Activated naive CD4-positive, alpha-beta T cell (primary cell): ENCODE measurements around the gene STK32C.
"Not testable (repeated sequence)": the region's sequence is repeated elsewhere in the genome, so short reads cannot be mapped to it uniquely, and the experiment has no call there.

Source experiments
- DNase-seq, 4 experiments: peaks; one replicate each; lab custom pipeline; 2025; lab: John Stamatoyannopoulos, UW

STK32C gene

DNA sequence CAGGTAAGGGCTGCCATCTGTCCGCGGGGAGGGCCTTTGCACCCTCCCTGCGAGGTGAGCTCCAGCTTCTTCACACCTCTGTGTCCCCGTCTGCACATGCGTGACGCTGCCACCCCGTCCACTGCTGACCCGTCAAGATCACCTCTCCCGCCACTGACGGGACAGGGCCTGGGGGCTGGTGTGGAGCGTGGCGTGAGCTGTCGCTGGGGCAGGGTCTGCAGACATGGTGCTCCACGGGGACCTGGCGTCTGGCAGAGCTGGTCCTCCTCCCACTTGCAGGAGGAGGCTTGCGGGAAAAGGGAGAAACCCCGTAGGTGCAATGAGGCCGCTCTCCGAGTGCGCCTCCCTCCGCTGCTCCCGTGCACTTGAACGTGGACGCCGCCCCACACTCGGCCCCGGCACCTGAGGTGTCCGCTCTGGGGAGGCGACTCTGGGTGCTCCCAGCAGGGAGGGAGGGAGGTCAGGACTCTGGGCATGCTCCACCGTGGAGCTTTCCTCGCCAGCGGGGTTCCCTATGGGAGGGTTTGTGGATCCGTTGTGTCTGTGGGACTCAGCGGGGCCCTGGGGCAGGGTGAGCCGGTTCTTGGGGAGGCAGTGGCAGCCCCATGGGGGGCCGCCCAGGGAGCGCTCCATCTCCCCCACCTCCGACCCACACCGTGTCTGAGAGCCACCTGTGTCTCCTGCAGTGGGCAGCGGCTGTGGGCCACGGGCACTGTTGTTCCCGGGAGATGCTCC lies 138.6 kb downstream of the STK32C start:
- DNase-seq = no peak

- no peak for DNase-seq
Observed at GRCh38 chr10:132168571-132169030, 139.1 kb downstream of the STK32C start.

GRCh38 chr10:132167976-132168375 lies 139.8 kb downstream of the STK32C start:
- DNase-seq = no peak

- DNase-seq = no peak
Observed at GRCh38 chr10:132167041-132167674, 140.6 kb downstream of the STK32C start.

DNA sequence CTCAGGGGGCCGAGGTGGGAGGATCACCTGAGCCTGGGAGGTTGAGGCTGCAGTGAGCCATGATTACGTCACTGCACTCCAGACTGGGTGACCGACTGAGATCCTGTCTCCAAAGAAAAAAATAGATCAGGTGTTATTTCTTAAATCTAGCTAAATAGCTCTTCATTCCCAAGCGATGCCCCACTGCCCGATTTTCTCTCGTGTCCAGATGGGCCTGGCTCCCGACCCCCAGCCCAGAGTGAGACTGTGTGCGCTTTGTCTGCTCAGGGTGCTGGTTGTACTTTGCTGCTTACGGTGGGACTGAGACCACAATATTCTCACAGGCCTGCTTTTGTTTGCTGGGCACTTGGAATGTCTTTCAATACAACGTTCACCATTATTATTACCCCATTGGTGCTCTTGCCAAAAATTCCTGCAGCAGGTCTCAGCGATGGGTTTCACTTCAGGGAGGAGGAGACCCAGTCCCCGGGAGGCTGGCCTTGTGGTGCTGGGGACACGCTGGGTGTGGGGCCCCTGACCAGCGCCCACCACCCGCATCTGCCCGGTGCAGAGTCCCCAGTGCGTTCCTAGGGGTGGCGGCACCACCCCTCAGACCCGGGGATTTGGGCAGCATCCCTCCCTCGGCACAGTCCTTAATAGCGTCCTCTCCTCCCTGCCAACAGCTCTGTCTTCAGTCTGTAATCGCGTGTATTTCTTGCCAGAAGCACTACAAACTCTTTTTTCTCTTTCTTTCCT lies 141.4 kb downstream of the STK32C start:
- DNase-seq = no peak

GRCh38 chr10:132165416-132165980 lies 142.3 kb downstream of the STK32C start:
- no peak for DNase-seq

DNA sequence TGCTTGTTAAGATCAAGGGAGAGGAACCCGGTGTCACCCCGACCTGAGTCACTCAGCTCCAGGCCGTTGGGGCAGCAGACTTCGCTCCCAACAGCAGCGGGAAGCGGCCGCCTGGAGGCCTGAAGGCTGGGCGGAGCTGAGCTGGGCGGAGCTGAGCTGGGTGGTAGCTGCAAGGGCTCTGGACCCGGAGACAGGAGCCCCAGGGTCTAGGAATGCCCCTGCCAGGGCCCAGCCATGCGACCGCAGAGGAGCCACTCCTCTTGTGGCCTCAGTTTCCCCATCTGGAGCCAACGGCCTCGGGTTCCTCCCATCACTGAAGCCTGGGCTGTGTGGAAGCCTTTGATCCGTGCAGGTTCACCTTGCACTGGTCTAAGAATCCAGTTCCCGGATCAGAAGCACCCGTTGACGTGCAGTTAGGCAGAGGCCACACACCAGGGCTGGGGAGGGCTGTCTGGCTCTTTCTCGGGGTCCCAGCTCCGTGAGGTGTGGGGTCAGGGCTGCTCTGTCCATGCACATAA lies 142.9 kb downstream of the STK32C start:
- no peak for DNase-seq

GRCh38 chr10:132163826-132164515 lies 143.8 kb downstream of the STK32C start:
- DNase-seq = no peak

DNA sequence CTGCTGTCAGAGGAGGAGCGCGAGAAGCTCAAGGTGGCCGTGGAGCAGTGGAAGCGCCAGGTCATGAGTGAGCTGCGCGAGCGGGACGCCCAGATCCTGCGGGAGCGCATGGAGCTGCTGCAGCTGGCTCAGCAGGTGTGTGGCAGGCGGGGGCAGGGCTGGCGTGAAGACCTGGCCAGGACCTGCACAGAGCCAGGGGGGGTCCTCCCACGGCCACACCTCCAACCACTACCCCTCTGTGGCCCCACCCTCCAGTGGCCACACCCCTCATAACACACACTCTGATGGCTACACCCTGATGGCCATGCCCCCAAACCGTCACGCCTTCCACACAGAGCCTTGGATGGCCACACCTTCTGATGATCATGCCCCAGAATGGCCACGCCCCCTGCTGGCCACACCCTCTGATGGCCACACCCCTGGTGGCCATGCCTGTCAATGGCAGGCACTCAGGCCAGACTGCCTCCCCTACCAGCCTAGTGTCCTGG lies 144.4 kb downstream of the STK32C start:
- DNase-seq = peak in 1 of 4 experiments; percentile 12

DNA sequence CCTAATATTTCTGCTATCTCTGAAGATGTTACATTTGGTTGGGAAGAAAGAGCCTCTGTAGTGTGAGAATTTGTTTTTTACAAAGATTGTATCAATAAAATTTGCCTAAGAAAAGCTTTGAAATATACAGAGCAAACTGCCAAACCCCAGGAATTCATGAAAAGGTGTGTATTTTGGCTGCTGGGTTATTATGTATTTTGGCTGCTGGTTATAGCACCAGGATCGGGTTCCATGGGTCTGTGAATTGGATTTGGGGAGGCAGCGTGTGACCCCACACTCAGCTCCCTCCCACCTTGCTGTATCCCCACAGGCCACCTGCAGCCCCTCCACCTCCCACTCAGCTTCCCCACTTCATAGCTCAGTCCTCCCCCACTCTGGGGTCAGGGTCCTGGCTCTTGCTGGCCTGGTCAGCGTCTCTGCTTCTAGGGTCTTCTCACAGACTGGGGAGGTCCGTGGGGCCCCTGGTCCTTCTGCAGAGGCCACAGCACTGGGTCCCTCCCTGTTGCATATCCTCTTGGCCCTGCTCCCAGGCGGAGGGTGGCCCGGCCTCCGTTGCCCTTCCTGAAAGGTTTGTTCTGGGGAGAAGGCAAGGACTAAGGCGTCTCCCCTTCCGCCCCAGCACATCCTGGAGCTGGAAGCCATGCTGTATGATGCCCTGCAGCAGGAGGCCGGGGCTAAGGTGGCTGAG lies 145.0 kb downstream of the STK32C start:
- DNase-seq = no peak

GRCh38 chr10:132162021-132162531 lies 145.7 kb downstream of the STK32C start:
- no peak for DNase-seq

DNA sequence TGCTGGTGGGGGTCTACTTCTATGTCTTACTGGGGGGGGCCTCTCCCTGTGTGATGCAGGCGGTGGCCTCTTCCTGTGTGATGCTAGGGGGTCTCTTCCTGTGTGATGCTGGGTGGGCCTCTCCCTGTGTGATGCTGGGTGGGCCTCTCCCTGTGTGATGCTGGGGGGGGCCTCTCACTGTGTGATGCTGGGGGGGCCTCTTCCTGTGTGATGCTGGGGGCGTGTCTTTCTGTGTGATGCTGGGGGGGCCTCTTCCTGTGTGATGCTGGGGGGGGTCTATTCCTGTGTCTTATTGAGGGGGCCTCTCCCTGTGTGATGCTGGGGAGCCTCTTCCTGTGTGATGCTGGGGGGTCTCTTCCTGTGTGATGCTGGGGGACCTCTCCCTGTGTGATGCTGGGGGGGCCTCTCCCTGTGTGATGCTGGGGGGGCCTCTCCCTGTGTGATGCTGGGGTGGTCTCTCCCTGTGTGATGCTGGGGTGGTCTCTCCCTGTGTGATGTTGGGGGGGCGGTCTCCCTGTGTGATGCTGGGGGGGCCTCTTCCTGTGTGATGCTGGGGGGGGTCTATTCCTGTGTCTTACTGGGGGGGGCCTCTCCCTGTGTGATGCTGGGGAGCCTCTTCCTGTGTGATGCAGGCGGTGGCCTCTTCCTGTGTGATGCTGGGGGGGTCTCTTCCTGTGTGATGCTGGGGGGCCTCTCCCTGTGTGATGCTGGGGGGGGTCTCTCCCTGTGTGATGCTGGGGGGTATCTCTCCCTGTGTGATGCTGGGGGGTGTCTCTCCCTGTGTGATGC lies 146.7 kb downstream of the STK32C start:
- DNase-seq = peak in 1 of 4 experiments; percentile 15

GRCh38 chr10:132160231-132160630 lies 147.5 kb downstream of the STK32C start:
- DNase-seq = not testable (repeated sequence)

DNA sequence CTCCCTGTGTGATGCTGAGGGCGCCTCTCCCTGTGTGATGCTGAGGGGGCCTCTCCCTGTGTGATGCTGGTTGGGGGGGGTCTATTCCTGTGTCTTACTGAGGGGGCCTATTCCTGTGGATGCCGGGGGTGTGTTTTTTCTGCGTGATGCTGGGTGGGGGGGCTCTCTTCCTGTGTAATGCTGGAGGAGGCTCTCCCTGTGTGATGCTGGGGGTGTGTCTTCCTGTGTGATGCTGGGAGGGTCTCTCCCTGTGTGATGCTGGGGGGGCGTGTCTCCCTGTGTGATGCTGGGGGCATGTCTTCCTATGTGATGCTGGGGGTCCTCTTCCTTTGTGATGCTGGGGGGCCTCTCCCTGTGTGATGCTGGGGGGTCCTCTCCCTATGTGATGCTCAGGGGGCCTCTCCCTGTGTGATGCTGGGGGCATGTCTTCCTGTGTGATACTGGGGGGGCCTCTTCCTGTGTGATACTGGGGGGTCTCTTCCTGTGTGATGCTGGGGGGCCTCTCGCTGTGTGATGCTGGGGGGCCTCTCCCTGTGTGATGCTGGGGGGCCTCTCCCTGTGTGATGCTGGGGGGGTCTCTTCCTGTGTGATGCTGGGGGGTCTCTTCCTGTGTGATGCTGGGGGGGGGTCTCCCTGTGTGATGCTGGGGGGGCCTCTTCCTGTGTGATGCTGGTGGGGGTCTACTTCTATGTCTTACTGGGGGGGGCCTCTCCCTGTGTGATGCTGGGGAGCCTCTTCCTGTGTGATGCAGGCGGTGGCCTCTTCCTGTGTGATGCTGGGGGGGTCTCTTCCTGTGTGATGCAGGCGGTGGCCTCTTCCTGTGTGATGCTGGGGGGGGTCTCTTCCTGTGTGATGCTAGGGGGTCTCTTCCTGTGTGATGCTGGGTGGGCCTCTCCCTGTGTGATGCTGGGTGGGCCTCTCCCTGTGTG lies 148.2 kb downstream of the STK32C start:
- peak in 1 of 4 experiments; percentile 16 for DNase-seq

GRCh38 chr10:132158823-132159222 lies 148.9 kb downstream of the STK32C start:
- DNase-seq = no peak

DNA sequence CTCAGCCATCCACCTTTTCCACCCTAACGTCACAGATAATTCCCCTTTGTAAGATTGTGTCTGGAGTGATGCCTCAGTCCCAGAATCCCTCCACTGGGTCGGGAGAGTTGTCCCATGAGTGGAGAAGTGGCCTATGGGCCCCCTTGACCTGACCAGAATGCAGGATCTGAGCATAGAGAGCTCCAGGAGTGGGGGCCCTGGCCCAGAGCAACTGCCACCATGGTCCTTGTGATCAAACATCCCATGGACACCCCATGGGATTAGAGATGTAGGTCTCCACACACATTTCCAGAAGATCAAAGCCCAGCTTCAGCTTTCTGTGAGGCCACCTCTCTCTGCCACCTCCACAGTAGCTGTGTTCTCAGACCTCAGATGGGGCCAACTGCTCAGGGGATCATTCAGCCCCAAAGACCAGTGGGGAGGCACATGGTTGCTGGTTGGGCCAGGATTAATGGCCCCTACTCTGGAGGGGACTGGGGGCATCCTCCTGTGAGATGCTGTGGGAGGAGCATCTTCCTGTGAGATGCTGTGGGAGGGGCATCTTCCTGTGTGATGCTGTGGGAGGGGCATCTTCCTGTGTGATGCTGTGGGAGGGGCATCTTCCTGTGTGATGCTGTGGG lies 149.5 kb downstream of the STK32C start:
- peak in 1 of 4 experiments; percentile 11 for DNase-seq
